ENCODE data around the gene DMD.

- TF ChIP-seq POLR2A (IDR thresholded peaks at IDR 0.05) (no peak), EP300 (IDR thresholded peaks at IDR 0.05) (no peak)
Observed at GRCh38 chrX:31117266-31117665, 2094.1 kb downstream of the DMD start.
